Fibroblast of lung (primary cell): ENCODE results near the gene ZNF366.

Source experiments
- CTCF ChIP-seq, 2 donors: IDR thresholded peaks in 1 of 2; conservative IDR thresholded peaks in 1 of 2; 1 replicate in 1 of 2; 2 replicates in 1 of 2; pipeline ENCODE4 v1.5.1; 2011 to 2012; ENCODE audit warnings: low read length in 2 of 2, control low read depth in 1 of 2, inconsistent platforms in 1 of 2, low read depth in 1 of 2, mild to moderate bottlenecking in 1 of 2
- EZH2 ChIP-seq: IDR thresholded peaks from 2 replicates; pipeline ENCODE4 v1.5.1; 2012; ENCODE audit warnings: low read length, control low read depth, mild to moderate bottlenecking; ENCODE audit errors: missing control alignments

GRCh38 chr5:72477176-72477575 is 30.0 kb downstream of the ZNF366 start:
- TF ChIP-seq CTCF (conservative IDR thresholded peaks at IDR 0.05 in 1 of 2, IDR thresholded peaks at IDR 0.05 in 1 of 2; ENCODE audit: low read depth in 1 of 2, low read length in 2 of 2) (no peak), EZH2 (no peak)
